ENCODE measurements around the gene SEC16A.

SEC16A gene

DNA sequence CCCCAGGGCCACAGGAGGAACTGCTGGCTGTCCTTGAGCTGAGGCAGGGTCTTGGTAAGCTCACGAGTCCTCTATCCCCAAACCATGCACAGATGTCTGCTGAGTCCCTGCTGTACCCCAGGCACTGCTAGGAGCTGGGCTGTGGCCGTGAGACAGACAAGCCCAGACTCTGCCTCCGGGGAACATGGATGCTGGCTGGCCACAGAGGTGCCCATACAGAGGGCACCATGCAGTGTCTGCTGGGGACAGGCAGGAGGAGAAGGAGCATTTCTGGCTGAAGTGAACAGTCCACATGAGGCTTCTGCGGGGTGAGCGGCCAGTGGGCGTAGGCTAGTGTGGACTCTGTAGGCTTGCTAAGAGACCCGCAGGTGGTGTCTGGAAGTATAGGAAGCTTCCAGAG lies 4.8 kb upstream of the SEC16A start:
- no peaks in the 10 kb centered on the region for H3K9me3 ChIP-seq (replicated peaks; ENCODE audit: low read length)
- H3K4me1 ChIP-seq (ENCODE audit: control insufficient read depth, insufficient read depth, low read length) = peaks cover 10% of the 10 kb centered on the region
- peaks cover 23% of the 10 kb centered on the region for H3K27me3 ChIP-seq (ENCODE audit: control insufficient read depth, insufficient read depth, low read length)
- no peak overlapping the region for H3K4me2 ChIP-seq (ENCODE audit: low read length)
- H3K9ac ChIP-seq (ENCODE audit: low read depth, low read length) = no peak overlapping the region
- no peaks in the 10 kb centered on the region for H3K36me3 ChIP-seq (ENCODE audit: insufficient read depth, low read length)
- H3K4me3 ChIP-seq (ENCODE audit: low read length) = no peak overlapping the region

DNA sequence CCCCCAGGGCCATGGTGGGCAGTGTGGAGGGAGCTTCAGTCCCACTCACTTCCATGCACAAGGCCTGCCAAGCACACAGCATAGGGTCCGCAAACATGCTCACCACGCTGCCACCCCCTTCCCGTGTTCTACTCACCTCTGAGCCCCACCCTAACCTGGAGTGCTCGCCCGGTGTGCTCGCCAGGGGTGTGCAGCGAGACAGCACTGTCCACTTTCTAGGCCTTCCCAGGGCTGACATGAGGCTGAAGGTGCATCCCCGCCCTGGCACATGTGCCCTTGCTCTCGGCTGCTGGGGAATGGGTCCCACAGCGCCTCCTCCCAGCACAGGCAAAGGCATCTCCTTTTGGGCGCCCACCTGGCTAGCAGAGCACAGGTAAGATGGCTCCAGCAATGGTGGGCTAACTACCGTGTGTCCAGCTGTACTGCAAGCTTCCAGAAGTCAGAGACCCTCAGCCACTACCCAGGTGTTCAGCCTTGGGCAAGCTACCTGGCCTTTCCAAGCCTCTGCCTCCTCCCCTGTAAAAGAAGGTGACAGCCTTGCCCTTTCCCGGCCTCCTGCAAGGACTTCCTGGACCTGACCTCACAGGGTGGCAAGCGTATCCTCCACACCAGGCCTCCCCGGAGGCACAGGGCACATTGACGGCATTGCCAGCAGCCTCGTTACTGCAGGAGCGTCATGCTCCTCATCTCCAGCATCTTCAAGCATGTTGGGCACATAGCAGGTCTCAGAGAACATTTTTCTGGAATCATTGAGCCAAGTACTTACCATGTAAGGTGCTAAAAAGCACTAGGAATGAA lies 4.2 kb upstream of the SEC16A start:
- Histone ChIP-seq H3K4me2 (ENCODE audit: low read length) (no peak overlapping the region), H3K4me3 (ENCODE audit: low read length) (no peak overlapping the region), H3K36me3 (ENCODE audit: insufficient read depth, low read length) (no peaks in the 10 kb centered on the region), H3K27me3 (ENCODE audit: control insufficient read depth, insufficient read depth, low read length) (peaks cover 23% of the 10 kb centered on the region), H3K9me3 (replicated peaks; ENCODE audit: low read length) (no peaks in the 10 kb centered on the region), H3K9ac (ENCODE audit: low read depth, low read length) (no peak overlapping the region), H3K4me1 (ENCODE audit: control insufficient read depth, insufficient read depth, low read length) (peaks cover 10% of the 10 kb centered on the region)

DNA sequence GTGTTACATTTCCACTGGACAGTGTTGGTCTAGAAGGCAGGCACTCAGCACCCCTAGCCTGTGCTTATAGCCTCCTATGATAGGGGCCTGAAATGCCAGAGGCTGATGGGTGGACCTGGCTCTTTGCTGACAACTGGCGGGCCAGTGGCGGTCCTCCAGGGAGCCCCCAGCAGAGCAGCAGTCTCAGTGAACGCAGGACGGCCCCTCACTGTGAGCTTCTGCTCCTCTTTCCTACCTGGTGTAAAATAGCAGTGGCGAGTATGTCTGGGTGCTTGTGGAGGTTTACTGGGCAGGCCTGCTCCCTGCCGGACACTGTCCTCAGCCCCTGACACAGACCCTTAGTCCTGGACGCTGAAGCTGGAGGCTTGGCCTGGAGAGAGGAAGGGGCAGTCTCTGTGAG lies 3.3 kb upstream of the SEC16A start:
- Histone ChIP-seq H3K36me3 (ENCODE audit: insufficient read depth, low read length) (no peaks in the 10 kb centered on the region), H3K9ac (ENCODE audit: low read depth, low read length) (no peak overlapping the region), H3K4me1 (ENCODE audit: control insufficient read depth, insufficient read depth, low read length) (peaks cover 18% of the 10 kb centered on the region), H3K27me3 (ENCODE audit: control insufficient read depth, insufficient read depth, low read length) (peaks cover 23% of the 10 kb centered on the region), H3K9me3 (replicated peaks; ENCODE audit: low read length) (no peaks in the 10 kb centered on the region), H3K4me3 (ENCODE audit: low read length) (no peak overlapping the region), H3K4me2 (ENCODE audit: low read length) (no peak overlapping the region)

DNA sequence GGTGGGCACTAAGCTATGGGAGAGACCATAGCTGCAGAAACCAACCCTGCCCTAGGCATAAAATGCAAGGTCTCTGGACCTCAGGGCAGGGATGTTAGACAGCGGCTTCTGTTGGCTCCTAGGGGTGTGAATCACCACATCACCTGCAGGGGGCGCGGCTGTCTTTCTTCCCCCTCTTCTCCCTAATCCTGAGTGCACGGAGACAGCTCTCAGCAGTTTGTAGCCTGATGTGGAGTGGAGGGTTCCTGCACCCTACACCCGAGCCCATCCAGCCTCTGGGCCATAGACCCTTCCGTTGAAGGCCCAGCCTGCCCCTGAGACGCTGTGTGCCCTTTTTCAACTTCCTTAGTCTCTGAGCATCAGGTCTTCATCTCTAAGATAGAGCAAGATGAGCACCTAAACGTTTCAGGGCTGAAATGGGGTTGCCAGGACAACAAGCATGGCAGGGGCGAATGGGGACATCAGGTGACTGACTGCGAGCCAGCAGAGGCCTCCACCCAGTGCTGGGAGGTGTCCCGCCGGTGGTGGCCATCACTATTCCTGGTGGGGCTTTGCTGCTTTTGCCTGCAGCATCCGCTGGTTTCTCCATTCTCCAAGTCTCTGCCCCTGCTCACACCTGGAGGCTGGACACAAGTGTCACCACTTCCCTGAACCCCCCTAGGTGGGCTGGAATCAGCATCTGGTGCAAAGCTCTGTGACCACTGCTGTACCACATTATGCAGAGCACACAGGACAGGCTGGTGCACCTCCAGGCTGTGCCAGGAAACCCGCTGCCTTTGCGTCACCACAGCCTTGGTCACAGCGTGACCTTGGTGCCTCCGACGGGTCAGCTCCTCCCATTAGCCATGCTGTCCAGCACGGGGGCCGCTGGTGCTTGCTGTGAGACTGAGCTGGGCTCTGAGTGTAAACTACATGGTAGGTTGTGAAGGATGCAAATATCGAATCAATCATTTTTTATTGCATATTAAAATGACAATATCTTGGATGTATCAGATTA lies 2.5 kb upstream of the SEC16A start:
- Histone ChIP-seq H3K4me2 (ENCODE audit: low read length) (no peak overlapping the region), H3K9ac (ENCODE audit: low read depth, low read length) (no peak overlapping the region), H3K4me3 (ENCODE audit: low read length) (no peak overlapping the region), H3K27me3 (ENCODE audit: control insufficient read depth, insufficient read depth, low read length) (peaks cover 23% of the 10 kb centered on the region), H3K4me1 (ENCODE audit: control insufficient read depth, insufficient read depth, low read length) (peaks cover 18% of the 10 kb centered on the region), H3K9me3 (replicated peaks; ENCODE audit: low read length) (no peaks in the 10 kb centered on the region), H3K36me3 (ENCODE audit: insufficient read depth, low read length) (no peaks in the 10 kb centered on the region)

DNA sequence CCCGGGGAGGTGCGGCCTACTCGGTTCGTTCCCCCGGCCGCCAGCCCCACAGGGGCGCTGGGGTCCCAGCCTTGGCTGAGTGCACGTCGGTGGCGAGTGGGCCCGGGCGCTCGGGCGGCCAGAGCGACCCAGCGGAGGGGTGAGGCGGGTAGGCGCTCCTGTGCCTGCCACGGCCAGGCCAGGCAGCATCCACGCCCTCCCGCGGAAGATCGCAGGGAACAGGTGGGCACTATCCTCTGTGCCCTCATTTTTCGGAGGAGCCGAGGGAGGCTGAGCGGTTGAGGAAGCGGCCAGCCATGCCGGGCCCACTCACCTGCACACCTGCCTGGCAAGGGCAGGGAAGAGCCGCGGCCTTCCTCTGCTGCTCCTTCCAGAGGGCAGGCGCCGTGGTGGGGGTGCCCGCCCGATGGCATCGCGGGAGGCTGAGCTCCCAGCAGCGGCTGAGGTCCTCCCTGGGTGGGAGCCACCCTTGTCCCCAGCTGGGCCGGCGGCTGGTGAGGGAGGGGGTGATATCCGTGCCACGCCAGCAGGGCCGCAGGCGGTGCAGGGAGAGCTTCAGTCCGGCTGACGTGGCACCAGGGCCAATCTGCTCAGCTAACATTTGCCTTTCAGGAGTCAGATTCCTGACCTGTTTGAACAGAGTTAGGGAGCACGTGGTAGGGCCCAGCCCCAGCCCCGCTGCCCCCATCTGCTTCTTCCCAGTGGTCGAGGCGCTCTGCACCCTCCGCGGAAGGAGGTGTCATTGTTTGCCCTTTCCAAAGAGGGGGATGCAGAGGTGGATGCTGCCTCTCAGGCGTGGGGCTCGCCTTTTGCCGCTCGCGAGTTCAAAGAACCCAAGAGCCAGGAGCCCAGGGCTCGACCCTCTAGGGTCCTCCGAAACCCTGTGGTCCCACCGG lies 1.6 kb upstream of the SEC16A start:
- Histone ChIP-seq H3K9ac (ENCODE audit: low read depth, low read length) (peak overlapping the region; percentile 95), H3K4me1 (ENCODE audit: control insufficient read depth, insufficient read depth, low read length) (peaks cover 18% of the 10 kb centered on the region), H3K9me3 (replicated peaks; ENCODE audit: low read length) (no peaks in the 10 kb centered on the region), H3K27me3 (ENCODE audit: control insufficient read depth, insufficient read depth, low read length) (peaks cover 18% of the 10 kb centered on the region), H3K4me2 (ENCODE audit: low read length) (peak overlapping the region; percentile 100), H3K4me3 (ENCODE audit: low read length) (peak overlapping the region; percentile 96), H3K36me3 (ENCODE audit: insufficient read depth, low read length) (no peaks in the 10 kb centered on the region)

DNA sequence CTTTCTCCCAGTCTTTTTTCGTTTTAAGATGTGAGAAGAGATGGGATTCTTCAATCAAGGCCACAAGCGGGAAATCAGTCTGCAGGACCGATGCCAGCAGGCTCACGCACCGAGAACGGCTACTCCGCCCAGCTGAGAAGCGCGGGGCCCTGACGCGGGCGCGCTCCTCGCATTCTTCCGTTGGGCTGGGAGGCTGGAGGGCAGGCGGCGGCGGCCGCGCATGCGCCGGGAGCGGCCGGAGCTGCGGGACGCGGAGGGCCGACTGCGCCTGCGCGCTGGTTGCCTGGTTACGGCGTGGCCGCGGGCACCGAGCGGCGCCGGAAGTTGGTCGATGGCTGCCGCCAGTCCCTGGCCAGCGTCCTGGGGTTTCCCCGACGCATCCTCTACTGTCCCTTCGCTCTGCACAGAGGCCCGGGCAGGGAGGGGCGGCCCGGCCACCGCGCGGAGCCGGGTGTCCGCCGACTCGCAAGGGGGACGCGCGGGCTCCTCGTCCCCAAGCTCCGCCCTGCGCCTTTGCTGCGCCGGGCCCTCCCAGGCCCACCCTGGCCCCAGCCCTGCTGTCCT lies 831 bp upstream of the SEC16A start:
- H3K4me1 ChIP-seq (ENCODE audit: control insufficient read depth, insufficient read depth, low read length) = peaks cover 18% of the 10 kb centered on the region
- peak overlapping the region; percentile 95 for H3K9ac ChIP-seq (ENCODE audit: low read depth, low read length)
- H3K9me3 ChIP-seq (replicated peaks; ENCODE audit: low read length) = no peaks in the 10 kb centered on the region
- H3K36me3 ChIP-seq (ENCODE audit: insufficient read depth, low read length) = no peaks in the 10 kb centered on the region
- peaks cover 16% of the 10 kb centered on the region for H3K27me3 ChIP-seq (ENCODE audit: control insufficient read depth, insufficient read depth, low read length)
- H3K4me2 ChIP-seq (ENCODE audit: low read length) = peak overlapping the region; percentile 100
- H3K4me3 ChIP-seq (ENCODE audit: low read length) = peak overlapping the region; percentile 96

DNA sequence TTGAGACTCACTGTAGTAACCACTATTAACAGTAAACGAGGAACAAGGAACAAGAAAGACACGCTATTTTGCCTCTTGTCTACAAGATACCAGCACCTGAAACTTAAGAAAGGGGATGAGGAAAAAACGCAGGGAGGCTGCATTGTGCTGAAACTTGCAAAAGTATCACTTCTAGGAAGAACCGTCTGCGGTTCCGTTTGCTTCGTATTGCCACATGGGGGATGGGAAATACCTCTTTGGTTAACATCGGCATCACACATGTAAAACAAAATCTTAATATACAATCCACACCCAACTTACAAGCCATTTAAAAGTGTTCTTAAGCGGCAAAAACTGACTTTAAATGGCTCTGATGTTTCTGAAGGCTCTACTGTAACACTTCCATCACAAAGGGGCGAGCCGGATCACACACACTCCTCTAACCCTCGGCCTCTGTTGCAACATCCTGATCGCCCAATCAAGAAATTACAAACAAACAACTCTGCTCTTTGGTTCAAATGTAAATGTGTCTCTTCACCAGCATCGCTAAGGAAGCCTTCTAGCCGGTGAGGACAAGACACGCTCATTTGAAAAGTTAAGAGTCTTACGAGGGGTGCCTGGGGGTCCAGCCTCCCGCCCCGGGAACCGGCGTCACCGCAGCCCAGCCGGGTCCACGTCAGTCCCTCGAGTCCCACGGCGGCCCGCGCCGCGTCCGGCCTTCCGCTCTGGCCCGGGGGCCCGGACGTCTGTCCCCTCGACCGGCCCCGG lies 621 bp downstream of the SEC16A start:
- H3K27me3 ChIP-seq (ENCODE audit: control insufficient read depth, insufficient read depth, low read length) = peaks cover 3% of the 10 kb centered on the region
- peak overlapping the region; percentile 95 for H3K4me3 ChIP-seq (ENCODE audit: low read length)
- peak overlapping the region; percentile 100 for H3K9ac ChIP-seq (ENCODE audit: low read depth, low read length)
- no peaks in the 10 kb centered on the region for H3K9me3 ChIP-seq (replicated peaks; ENCODE audit: low read length)
- peaks cover 18% of the 10 kb centered on the region for H3K4me1 ChIP-seq (ENCODE audit: control insufficient read depth, insufficient read depth, low read length)
- peak overlapping the region; percentile 91 for H3K4me2 ChIP-seq (ENCODE audit: low read length)
- peaks cover 14% of the 10 kb centered on the region for H3K36me3 ChIP-seq (ENCODE audit: insufficient read depth, low read length)

DNA sequence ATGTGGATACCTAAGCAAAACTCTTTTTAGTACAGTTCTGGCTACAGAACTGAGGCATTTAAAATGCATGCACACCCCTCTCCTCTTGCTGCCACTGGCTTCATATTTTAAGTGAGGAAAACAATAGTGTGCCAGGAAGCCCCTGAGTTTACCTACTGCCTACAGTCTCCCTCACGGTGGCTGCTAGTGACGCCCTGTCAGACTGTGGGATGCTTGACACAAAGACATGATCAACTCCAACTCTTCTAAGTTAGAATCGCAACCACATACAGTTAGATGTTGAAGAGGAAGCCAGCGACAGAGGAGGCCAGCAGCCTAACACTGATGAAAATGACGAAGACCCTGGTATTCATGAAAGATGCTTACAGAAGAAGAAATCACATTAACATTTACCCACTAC lies 1.3 kb downstream of the SEC16A start:
- Histone ChIP-seq H3K27me3 (ENCODE audit: control insufficient read depth, insufficient read depth, low read length) (no peaks in the 10 kb centered on the region), H3K4me1 (ENCODE audit: control insufficient read depth, insufficient read depth, low read length) (peaks cover 18% of the 10 kb centered on the region), H3K4me3 (ENCODE audit: low read length) (peak overlapping the region; percentile 95), H3K4me2 (ENCODE audit: low read length) (peak overlapping the region; percentile 91), H3K36me3 (ENCODE audit: insufficient read depth, low read length) (peaks cover 21% of the 10 kb centered on the region), H3K9ac (ENCODE audit: low read depth, low read length) (peak overlapping the region; percentile 100), H3K9me3 (replicated peaks; ENCODE audit: low read length) (no peaks in the 10 kb centered on the region)

DNA sequence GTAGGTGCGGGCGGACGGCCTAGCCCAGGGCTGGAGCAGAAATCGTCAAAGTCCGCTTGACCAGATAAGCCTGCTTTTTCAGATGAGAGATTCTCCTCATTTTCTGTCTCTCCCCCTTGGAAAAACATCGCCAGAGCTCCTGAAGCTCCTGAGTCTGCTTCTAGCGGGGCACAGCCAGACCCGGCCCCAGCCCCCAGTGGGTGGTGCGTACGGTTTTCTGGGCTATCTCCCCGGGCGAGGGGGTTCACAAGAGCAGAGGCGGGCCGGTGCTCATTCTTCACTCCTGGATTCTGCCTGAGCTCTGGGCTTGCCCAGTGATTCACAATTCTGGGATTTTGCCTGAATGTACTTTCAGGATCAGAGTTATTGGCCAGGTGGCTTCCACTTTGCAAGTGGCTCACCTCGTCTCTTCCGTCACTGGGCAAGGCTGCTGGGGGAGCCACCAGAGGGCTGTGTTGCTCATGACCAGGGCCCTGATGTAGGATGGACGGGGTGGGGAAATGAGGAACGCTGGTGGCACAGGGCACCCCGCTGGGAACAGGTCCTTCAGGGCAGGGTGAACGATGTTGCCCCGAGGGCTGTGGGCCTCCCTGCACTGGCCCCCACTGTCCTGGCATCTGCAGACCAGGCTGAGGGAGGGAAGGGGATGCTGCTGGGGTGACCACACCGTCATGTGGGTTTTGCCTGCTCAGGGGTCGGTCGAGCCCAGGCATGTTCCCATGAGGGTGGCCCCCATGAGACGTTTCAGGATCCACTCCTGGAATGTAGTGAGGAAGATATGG lies 6.3 kb downstream of the SEC16A start:
- no peaks in the 10 kb centered on the region for H3K9me3 ChIP-seq (replicated peaks; ENCODE audit: low read length)
- H3K4me1 ChIP-seq (ENCODE audit: control insufficient read depth, insufficient read depth, low read length) = peaks cover 4% of the 10 kb centered on the region
- no peak overlapping the region for H3K9ac ChIP-seq (ENCODE audit: low read depth, low read length)
- H3K4me2 ChIP-seq (ENCODE audit: low read length) = no peak overlapping the region
- no peaks in the 10 kb centered on the region for H3K27me3 ChIP-seq (ENCODE audit: control insufficient read depth, insufficient read depth, low read length)
- H3K36me3 ChIP-seq (ENCODE audit: insufficient read depth, low read length) = peaks cover 71% of the 10 kb centered on the region
- H3K4me3 ChIP-seq (ENCODE audit: low read length) = no peak overlapping the region

Data from skeletal muscle satellite cell (primary cell).